Liver (tissue), 9 donors: ENCODE measurements around the gene SDK2. TPM values are rescaled to one million over a fixed set of nuclear protein-coding genes. Genes with fewer than 3 reads are reported as not detected.

ENCODE experiments used
- DNase-seq: peaks from one replicate; pipeline ENCODE4 v3.0.0-alpha.2; 2017; ENCODE audit warnings: low spot score
- H3K27ac ChIP-seq, 2 donors: one replicate each; pipeline ENCODE4 v1.7.0; 2013; ENCODE audit warnings: inconsistent platforms in 2 of 2, low read length in 2 of 2, control low read depth in 1 of 2, low read depth in 1 of 2, mild to moderate bottlenecking in 1 of 2
- H3K27me3 ChIP-seq, 4 donors: one replicate each; pipeline versions ENCODE4 v1.6.1 to v1.7.0; 2013; ENCODE audit warnings: low read length in 3 of 4, inconsistent platforms in 1 of 4, mild to moderate bottlenecking in 1 of 4, moderate library complexity in 1 of 4; ENCODE audit not compliant: control insufficient read depth in 4 of 4, insufficient read depth in 4 of 4
- H3K36me3 ChIP-seq, 4 donors: one replicate each; pipeline versions ENCODE4 v1.6.1 to v1.7.0; 2013; ENCODE audit warnings: low read length in 3 of 4, mild to moderate bottlenecking in 3 of 4, low read depth in 1 of 4, moderate library complexity in 1 of 4; ENCODE audit not compliant: control insufficient read depth in 4 of 4, insufficient read depth in 3 of 4
- H3K4me1 ChIP-seq, 4 donors: one replicate each; pipeline versions ENCODE4 v1.6.1 to v1.7.0; 2013; ENCODE audit warnings: low read length in 3 of 4, mild to moderate bottlenecking in 3 of 4, moderate library complexity in 1 of 4; ENCODE audit not compliant: control insufficient read depth in 4 of 4, insufficient read depth in 4 of 4
- H3K4me3 ChIP-seq, 3 donors: one replicate each; pipeline versions ENCODE4 v1.6.1 to v1.7.0; 2013; ENCODE audit warnings: low read length in 3 of 3, control low read depth in 1 of 3, low read depth in 1 of 3, mild to moderate bottlenecking in 1 of 3
- H3K9ac ChIP-seq, 2 donors: one replicate each; pipeline ENCODE4 v1.7.0; 2013; ENCODE audit warnings: low read length in 2 of 2, mild to moderate bottlenecking in 2 of 2, moderate library complexity in 2 of 2, control low read depth in 1 of 2, low read depth in 1 of 2
- H3K9me3 ChIP-seq, 4 donors: one replicate each; pipeline versions ENCODE4 v1.6.1 to v1.7.0; 2013; ENCODE audit warnings: low read length in 3 of 4; ENCODE audit not compliant: control insufficient read depth in 4 of 4
- EGR1 ChIP-seq, 2 donors: IDR thresholded peaks; 2 replicates each; pipeline ENCODE4 v1.6.1; 2016 to 2018; ENCODE audit warnings: antibody characterized with exemption in 2 of 2, low read depth in 2 of 2
- FOXA1 ChIP-seq: IDR thresholded peaks from 2 replicates; pipeline ENCODE4 v1.6.1; 2016; ENCODE audit warnings: antibody characterized with exemption
- FOXA2 ChIP-seq: IDR thresholded peaks from 2 replicates; pipeline ENCODE4 v1.6.1; 2016; ENCODE audit warnings: antibody characterized with exemption
- GABPA ChIP-seq, 2 donors: IDR thresholded peaks in 1 of 2; conservative IDR thresholded peaks in 1 of 2; 2 replicates each; pipeline ENCODE4 v1.6.1; 2016; ENCODE audit warnings: antibody characterized with exemption in 2 of 2, mild to moderate bottlenecking in 1 of 2, moderate library complexity in 1 of 2
- HNF4G ChIP-seq: IDR thresholded peaks from 2 replicates; pipeline ENCODE4 v1.6.1; 2016; ENCODE audit warnings: antibody characterized with exemption
- JUND ChIP-seq, 2 donors: IDR thresholded peaks; 2 replicates each; pipeline ENCODE4 v1.6.1; 2016; ENCODE audit warnings: antibody characterized with exemption in 2 of 2
- NR2F2 ChIP-seq: IDR thresholded peaks from 2 replicates; pipeline ENCODE4 v1.6.1; 2016; ENCODE audit warnings: antibody characterized with exemption
- RAD21 ChIP-seq, 2 donors: IDR thresholded peaks; 2 replicates each; pipeline ENCODE4 v1.6.1; 2016; ENCODE audit warnings: antibody characterized with exemption in 2 of 2, mild to moderate bottlenecking in 2 of 2
- SP1 ChIP-seq: IDR thresholded peaks from 2 replicates; pipeline ENCODE4 v1.6.1; 2018; ENCODE audit warnings: antibody characterized with exemption, mild to moderate bottlenecking
- TAF1 ChIP-seq: conservative IDR thresholded peaks from 2 replicates; pipeline ENCODE4 v1.6.1; 2016; ENCODE audit warnings: antibody characterized with exemption, mild to moderate bottlenecking
- YY1 ChIP-seq: IDR thresholded peaks from 2 replicates; pipeline ENCODE4 v1.6.1; 2016; ENCODE audit warnings: antibody characterized with exemption, mild to moderate bottlenecking
- ZBTB33 ChIP-seq: IDR thresholded peaks from 2 replicates; pipeline ENCODE4 v1.6.1; 2016; ENCODE audit warnings: antibody characterized with exemption
- WGBS: extraction: QIAGEN DNeasy Blood & Tissue Kit; methylation state at CpG from one replicate; pipeline ENCODE4 v1.1.7; 2013; 5-methylcytosine and 5-hydroxymethylcytosine counted together
- polyA plus RNA-seq, 2 donors: library from polyadenylated mRNA; stranded (reverse) in 1 of 2; unstranded in 1 of 2; fragments of 200-250 nt in 1 of 2; fragments of >200 nt in 1 of 2; fragmentation: Nextera tagmentation in 1 of 2; extraction: Ambion mirVana in 1 of 2; gene quantifications; one replicate each; pipeline versions ENCODE4 v1.2.1 to v1.2.3, GENCODE V29; 2013 to 2015
- total RNA-seq, 2 donors: library from RNA; depleted of rRNA; stranded (reverse); fragments of >200 nt; gene quantifications; one replicate each; pipeline ENCODE4 v1.2.3, GENCODE V29; 2014
- TF ChIP-seq, protein P1 (sequence below): IDR thresholded peaks from 2 replicates; pipeline ENCODE4 v1.6.1; 2016; ENCODE audit warnings: antibody characterized with exemption
- TF ChIP-seq, protein P2 (sequence below): fragments of 150-350 bp; IDR thresholded peaks from 2 replicates; pipeline ENCODE4 v1.5.1; 2017; ENCODE audit warnings: improper control_type of control experiment, low read depth, low read length; ENCODE audit not compliant: missing input control
- TF ChIP-seq, protein P3 (sequence below): IDR thresholded peaks from 2 replicates; pipeline ENCODE4 v1.6.1; 2016; ENCODE audit warnings: antibody characterized with exemption
- donor health status: healthy.
- donor health status: healthy.
- donor health status: healthy.
- donor health status: healthy.
- donor health status: healthy.

The SDK2 gene
- total and polyA plus RNA-seq, 4 donors, result 0.05 to 0.42 (median 0.10) TPM

- no peaks in the 10 kb centered on the region for H3K4me1 ChIP-seq
- no peak overlapping the region for H3K27ac ChIP-seq
- no peaks in the 10 kb centered on the region for H3K36me3 ChIP-seq
- DNase-seq, result no peak
- TF ChIP-seq, protein P1, sequence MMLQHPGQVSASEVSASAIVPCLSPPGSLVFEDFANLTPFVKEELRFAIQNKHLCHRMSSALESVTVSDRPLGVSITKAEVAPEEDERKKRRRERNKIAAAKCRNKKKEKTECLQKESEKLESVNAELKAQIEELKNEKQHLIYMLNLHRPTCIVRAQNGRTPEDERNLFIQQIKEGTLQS, result no peak
- no peak for TF ChIP-seq HNF4G
- TF ChIP-seq YY1, result no peak
- no peak for TF ChIP-seq FOXA1
- no peak for TF ChIP-seq NR2F2
- TF ChIP-seq SP1, result no peak
- TF ChIP-seq EGR1 (IDR thresholded peaks at IDR 0.05; ENCODE audit: low read depth in 2 of 2), result no peak
- TF ChIP-seq, protein P2, sequence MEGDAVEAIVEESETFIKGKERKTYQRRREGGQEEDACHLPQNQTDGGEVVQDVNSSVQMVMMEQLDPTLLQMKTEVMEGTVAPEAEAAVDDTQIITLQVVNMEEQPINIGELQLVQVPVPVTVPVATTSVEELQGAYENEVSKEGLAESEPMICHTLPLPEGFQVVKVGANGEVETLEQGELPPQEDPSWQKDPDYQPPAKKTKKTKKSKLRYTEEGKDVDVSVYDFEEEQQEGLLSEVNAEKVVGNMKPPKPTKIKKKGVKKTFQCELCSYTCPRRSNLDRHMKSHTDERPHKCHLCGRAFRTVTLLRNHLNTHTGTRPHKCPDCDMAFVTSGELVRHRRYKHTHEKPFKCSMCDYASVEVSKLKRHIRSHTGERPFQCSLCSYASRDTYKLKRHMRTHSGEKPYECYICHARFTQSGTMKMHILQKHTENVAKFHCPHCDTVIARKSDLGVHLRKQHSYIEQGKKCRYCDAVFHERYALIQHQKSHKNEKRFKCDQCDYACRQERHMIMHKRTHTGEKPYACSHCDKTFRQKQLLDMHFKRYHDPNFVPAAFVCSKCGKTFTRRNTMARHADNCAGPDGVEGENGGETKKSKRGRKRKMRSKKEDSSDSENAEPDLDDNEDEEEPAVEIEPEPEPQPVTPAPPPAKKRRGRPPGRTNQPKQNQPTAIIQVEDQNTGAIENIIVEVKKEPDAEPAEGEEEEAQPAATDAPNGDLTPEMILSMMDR, result no peak
- no peak for TF ChIP-seq RAD21 (IDR thresholded peaks at IDR 0.05)
- TF ChIP-seq, protein P3, sequence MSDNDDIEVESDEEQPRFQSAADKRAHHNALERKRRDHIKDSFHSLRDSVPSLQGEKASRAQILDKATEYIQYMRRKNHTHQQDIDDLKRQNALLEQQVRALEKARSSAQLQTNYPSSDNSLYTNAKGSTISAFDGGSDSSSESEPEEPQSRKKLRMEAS, result no peak
- TF ChIP-seq FOXA2, result no peak
- TF ChIP-seq ZBTB33, result no peak
- no peak for TF ChIP-seq TAF1
- H3K4me3 ChIP-seq, result no peak overlapping the region
- H3K9me3 ChIP-seq, result no peaks in the 10 kb centered on the region
- H3K9ac ChIP-seq, result no peak overlapping the region
- H3K27me3 ChIP-seq, result peaks cover 0 to 6% (median 0%) of the 10 kb centered on the region in 4 donors
- 68% methylated on average over 5 of the region's 5 CpGs for WGBS
These were observed 296.9 kb downstream of the SDK2 start for GRCh38 chr17:73347351-73347750.

- Histone ChIP-seq H3K27me3 (peaks cover 0 to 6% (median 0%) of the 10 kb centered on the region in 4 donors), H3K4me1 (no peaks in the 10 kb centered on the region)
- 80% methylated on average over 12 of the region's 12 CpGs for WGBS
These were observed 297.6 kb downstream of the SDK2 start for GRCh38 chr17:73346501-73347162.

More at GRCh38 chr17:73346501-73347162, 297.6 kb downstream of the SDK2 start:
- Histone ChIP-seq H3K36me3 (no peaks in the 10 kb centered on the region), H3K27ac (no peak overlapping the region), H3K4me3 (no peak overlapping the region), H3K9me3 (no peaks in the 10 kb centered on the region), H3K9ac (no peak overlapping the region)
- TF ChIP-seq GABPA (IDR thresholded peaks at IDR 0.05 in 1 of 2, conservative IDR thresholded peaks at IDR 0.05 in 1 of 2) (no peak), JUND (IDR thresholded peaks at IDR 0.05) (no peak), NR2F2 (no peak), SP1 (no peak)
- no peak for DNase-seq
